ENCODE results near the gene EHHADH.

GRCh38 chr3:185151964-185152409 is 101.9 kb downstream of the EHHADH start:
- TF ChIP-seq CTCF (conservative IDR thresholded peaks at IDR 0.05 in 1 of 2, IDR thresholded peaks at IDR 0.05 in 1 of 2; ENCODE audit: extremely low read depth in 1 of 2, insufficient read depth in 1 of 2, low read depth in 1 of 2, low read length in 2 of 2), result no peak
- no peak for TF ChIP-seq EZH2 (IDR thresholded peaks at IDR 0.05; ENCODE audit: borderline replicate concordance, low read length)

All from mammary epithelial cell (primary cell).